Pancreas (tissue), 10 donors: ENCODE results near the gene CPN2. TPM values are rescaled to one million over a fixed set of nuclear protein-coding genes. Genes with fewer than 3 reads are reported as not detected.

ENCODE experiments used
- ATAC-seq, 4 donors: fragments of 200-7000 bp; cut with Tn5 transposase; one replicate each; pipeline versions ENCODE4 v1.8.0 to v1.9.1; 2020; ENCODE audit warnings: mild to moderate bottlenecking in 4 of 4, moderate library complexity in 4 of 4
- DNase-seq, 6 donors: peaks; one replicate each; pipeline ENCODE4 v3.0.0-alpha.2; 2020
- FAIRE-seq: peaks from 2 replicates; lab custom pipeline; 2012; peaks lifted over from hg19 to GRCh38; lab: Jason Lieb, UNC
- H3K27ac ChIP-seq, 4 donors: fragments of 200-600 bp; sonication (generic); 1 replicate in 3 of 4; 2 replicates in 1 of 4; pipeline versions ENCODE4 v1.5.0 to v1.8.0; 2020
- H3K27me3 ChIP-seq, 4 donors: fragments of 200-600 bp; one replicate each; pipeline ENCODE4 v1.8.0; 2021
- H3K36me3 ChIP-seq, 3 donors: fragments of 200-600 bp; sonication (generic) in 1 of 3; one replicate each; pipeline versions ENCODE4 v1.5.0 to v1.8.0; 2020 to 2021
- H3K4me1 ChIP-seq, 3 donors: fragments of 200-600 bp; one replicate each; pipeline ENCODE4 v1.8.0; 2021
- H3K4me3 ChIP-seq, 4 donors: fragments of 200-600 bp; sonication (generic) in 2 of 4; one replicate each; pipeline versions ENCODE4 v1.5.0 to v1.8.0; 2020 to 2021
- H3K9me3 ChIP-seq, 4 donors: fragments of 200-600 bp; one replicate each; pipeline ENCODE4 v1.8.0; 2021
- WGBS, 2 donors: extraction: QIAGEN DNeasy Blood & Tissue Kit; methylation state at CpG; one replicate each; pipeline ENCODE4 v1.1.7; 2013; 5-methylcytosine and 5-hydroxymethylcytosine counted together
- intact Hi-C, 3 donors: fragments of 100-400 bp; cut with DNase I; formaldehyde crosslinking; loops; one replicate each; pipeline versions ENCODE4 v1.11.1 to v1.14.2; 2022
- polyA plus RNA-seq, 2 donors: library from polyadenylated mRNA; stranded (reverse); fragments of 200-250 nt; gene quantifications; one replicate each; pipeline ENCODE4 v1.2.3, GENCODE V29; 2013
- total RNA-seq, 6 donors: library from RNA; stranded (reverse); fragmentation: NEBNext Ultra II Directional in 4 of 6; extraction: Animal tissue kit (Norgen Biotek cat#: 25700) in 4 of 6; gene quantifications; one replicate each; pipeline versions ENCODE4 v1.2.1 to v1.2.4, GENCODE V29; 2021 to 2023
- TF ChIP-seq, protein P1 (sequence below), 4 donors: fragments of 200-600 bp; sonication (generic) in 3 of 4; IDR thresholded peaks; one replicate each; pipeline versions ENCODE4 v1.5.0 to v1.8.0; 2021; ENCODE audit warnings: antibody characterized with exemption in 4 of 4
- donor health status: healthy with polysubstance abuse.
- donor health status: DM: no; HTN: no; CAD: no; lungs with moderate emphysema.
- donor health status: DM: no; HTN: no; CAD: no.
- donor health status: control.
- donor health status: control.
- donor health status: Bipolar disorder and iron deficiency.
- donor health status: DM: yes; HTN: yes; CAD: no.
- donor health status: DM: no; HTN: no; CAD: no.
- donor health status: DM: no; HTN: no; CAD: no.
- donor health status: DM: yes; HTN: yes; CAD: no.

Gene CPN2
- total and polyA plus RNA-seq, 8 donors, result 0.09 TPM; not detected in 7

DNA sequence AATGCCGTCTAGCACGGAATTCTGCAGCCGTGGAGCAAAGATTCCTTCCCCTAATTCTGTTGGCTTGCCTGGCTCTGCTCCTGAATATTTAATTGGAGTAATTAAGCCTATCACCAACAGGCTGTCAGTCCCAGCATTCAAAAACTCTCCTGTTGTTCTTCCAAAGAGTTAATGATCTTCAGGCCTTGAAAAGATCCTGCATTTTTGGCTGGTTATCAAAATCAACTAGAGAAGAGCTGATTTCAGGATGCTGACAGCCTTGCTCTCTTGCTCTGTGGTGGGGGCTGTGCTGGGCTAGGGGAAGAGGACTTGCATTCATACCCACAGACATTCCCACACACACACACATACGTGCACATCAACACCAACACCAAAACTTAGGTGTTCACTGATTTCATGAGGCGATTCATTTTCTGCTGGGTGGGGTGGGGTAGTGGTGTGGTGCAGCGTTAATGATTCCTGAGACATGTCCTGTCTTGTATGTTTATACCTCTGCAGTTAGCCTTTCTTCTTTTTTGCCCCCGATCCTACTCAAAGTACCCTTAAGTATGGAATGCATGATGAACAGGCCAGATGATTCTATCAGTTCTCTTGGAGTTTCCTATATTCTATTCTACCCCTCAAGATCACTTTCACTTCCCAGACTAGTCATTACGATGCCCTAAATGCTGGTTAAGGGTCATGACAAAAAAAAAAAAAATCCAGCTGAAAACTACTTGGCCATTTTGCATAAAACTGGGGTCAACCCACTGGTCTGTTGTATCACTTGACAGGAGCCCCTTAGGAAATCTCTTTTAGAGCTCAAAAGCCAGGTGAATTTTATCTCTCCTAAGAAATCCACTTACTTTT, 42.3 kb downstream of the CPN2 start:
- no peak overlapping the region for H3K4me3 ChIP-seq
- no peaks in the 10 kb centered on the region for H3K4me1 ChIP-seq
- intact Hi-C loops, result loop anchor here in 1 of 3 donors (10.0 kb wide), 1 partner anchor 144 kb away; no protein-coding TSS in a partner anchor
- ATAC-seq (no peak), FAIRE-seq (no peak), DNase-seq (peak in 1 of 6 donors; percentile 5)
- H3K9me3 ChIP-seq, result no peaks in the 10 kb centered on the region
- 69 to 72% methylated on average over 8 of the region's 8 CpGs for WGBS, 2 donors
- H3K27ac ChIP-seq, result peak overlapping the region in 2 of 4 donors; percentile 14 to 30
- no peaks in the 10 kb centered on the region for H3K27me3 ChIP-seq
- H3K36me3 ChIP-seq, result no peaks in the 10 kb centered on the region
- TF ChIP-seq, protein P1, sequence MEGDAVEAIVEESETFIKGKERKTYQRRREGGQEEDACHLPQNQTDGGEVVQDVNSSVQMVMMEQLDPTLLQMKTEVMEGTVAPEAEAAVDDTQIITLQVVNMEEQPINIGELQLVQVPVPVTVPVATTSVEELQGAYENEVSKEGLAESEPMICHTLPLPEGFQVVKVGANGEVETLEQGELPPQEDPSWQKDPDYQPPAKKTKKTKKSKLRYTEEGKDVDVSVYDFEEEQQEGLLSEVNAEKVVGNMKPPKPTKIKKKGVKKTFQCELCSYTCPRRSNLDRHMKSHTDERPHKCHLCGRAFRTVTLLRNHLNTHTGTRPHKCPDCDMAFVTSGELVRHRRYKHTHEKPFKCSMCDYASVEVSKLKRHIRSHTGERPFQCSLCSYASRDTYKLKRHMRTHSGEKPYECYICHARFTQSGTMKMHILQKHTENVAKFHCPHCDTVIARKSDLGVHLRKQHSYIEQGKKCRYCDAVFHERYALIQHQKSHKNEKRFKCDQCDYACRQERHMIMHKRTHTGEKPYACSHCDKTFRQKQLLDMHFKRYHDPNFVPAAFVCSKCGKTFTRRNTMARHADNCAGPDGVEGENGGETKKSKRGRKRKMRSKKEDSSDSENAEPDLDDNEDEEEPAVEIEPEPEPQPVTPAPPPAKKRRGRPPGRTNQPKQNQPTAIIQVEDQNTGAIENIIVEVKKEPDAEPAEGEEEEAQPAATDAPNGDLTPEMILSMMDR (IDR thresholded peaks at IDR 0.05), result no peak

DNA sequence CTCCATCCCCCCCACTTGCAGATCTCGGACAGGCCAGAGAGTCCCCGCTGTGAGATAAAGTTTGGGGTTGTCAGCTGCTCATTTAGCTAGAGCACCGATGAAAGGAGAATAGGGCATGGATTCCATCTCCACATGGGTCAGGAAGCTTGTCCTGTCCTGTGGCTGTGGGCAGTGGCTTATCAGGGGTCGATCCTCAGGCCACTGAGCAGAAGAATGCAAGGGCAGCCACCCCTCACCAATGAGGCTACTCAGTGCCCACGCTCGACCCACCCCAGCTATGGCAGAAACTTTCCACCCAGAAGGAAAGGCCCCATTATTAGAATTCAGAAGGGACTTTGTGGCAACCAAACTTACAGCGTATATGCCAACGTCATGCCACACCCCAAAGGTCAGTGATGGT, 43.3 kb downstream of the CPN2 start:
- WGBS, 2 donors, result 81 to 87% methylated on average over 8 of the region's 8 CpGs
- H3K36me3 ChIP-seq, result no peaks in the 10 kb centered on the region
- no peaks in the 10 kb centered on the region for H3K4me1 ChIP-seq
- H3K9me3 ChIP-seq, result no peaks in the 10 kb centered on the region
- H3K4me3 ChIP-seq, result no peak overlapping the region
- intact Hi-C loops, result loop anchor here in 1 of 3 donors (10.0 kb wide), 1 partner anchor 143 kb away; no protein-coding TSS in a partner anchor
- H3K27ac ChIP-seq, result peak overlapping the region in 2 of 4 donors; percentile 14 to 30
- TF ChIP-seq, protein P1 (IDR thresholded peaks at IDR 0.05), result no peak
- FAIRE-seq (no peak), ATAC-seq (no peak), DNase-seq (peak in 1 of 6 donors; percentile 11)
- no peaks in the 10 kb centered on the region for H3K27me3 ChIP-seq

DNA sequence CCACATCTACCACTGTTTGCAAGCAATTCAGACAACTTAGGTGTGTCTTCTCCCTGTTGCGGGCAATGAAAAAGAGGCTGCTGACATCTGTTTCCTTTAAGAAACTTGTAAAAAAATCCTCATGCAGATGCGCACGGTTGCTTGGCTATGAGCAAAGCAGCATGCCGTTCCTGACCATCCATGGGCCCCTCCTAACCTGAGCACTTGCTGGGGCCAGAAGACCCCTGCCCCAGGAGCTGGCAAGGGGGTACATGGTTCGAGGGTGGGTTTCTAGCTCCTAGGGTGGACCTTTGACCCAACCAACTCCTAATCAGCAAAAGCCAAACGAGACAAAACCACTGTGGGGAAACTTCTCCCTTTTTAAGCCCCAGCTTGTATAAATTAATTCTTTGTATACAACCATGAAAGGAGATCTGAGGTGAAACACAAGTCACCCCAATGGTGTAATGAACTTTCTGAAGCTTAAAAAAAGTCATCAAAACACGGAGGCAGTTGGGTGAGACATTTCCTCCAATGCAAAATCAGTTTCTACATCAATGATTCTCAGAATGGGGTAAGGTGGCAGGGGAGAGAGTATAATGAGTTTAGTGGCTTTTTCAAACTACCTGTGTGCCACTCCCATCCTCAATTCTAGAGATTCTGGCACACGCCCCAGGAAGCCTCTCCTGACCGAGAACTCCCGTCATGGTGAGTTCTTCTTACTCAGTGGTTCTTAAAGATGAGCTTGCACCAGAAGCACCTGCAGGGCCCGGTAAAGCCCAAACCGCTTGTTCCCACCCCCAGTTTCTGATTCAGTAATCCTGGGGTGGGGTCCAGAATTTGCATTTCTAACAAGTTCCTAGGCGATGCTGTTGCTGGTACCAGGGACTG, 44.1 kb downstream of the CPN2 start:
- TF ChIP-seq, protein P1 (IDR thresholded peaks at IDR 0.05), result no peak
- FAIRE-seq, result no peak
- no peak for ATAC-seq
- no peaks in the 10 kb centered on the region for H3K27me3 ChIP-seq
- WGBS, 2 donors, result 76 to 80% methylated on average over 13 of the region's 13 CpGs
- no peaks in the 10 kb centered on the region for H3K4me1 ChIP-seq
- H3K4me3 ChIP-seq, result no peak overlapping the region
- intact Hi-C loops, result loop anchor here in 1 of 3 donors (10.0 kb wide), 1 partner anchor 142 kb away; no protein-coding TSS in a partner anchor
- peak overlapping the region in 1 of 4 donors; percentile 30 for H3K27ac ChIP-seq
- peak in 1 of 6 donors; percentile 12 for DNase-seq
- H3K36me3 ChIP-seq, result no peaks in the 10 kb centered on the region
- H3K9me3 ChIP-seq, result no peaks in the 10 kb centered on the region

DNA sequence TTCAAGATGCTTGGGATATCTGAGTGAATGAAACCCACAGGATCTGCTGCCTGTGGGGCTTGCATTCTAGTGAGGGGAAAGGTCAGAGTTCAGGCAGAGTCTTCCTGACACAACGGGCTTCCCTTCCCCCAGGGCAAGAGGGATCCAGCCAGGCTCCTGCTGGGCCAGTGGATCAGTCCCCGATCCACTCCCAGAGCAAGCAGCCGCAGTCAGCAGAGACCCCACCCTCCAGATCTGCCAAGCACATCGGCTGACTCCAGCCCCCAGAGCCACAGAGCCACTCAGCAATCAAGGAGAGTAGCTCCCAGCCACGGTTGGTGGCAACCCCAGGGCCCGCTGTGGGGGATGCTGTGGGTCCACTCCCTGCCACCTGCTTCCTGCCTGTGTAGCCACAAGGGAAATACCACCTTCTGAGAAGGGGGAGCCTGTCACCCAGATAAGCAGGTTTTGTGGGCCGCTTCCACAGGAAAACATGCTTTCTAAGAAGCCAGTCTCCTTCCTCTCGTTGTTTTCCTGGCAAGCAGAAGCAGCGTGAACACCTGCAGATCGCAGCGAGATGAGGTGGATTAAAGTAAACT, 44.9 kb downstream of the CPN2 start:
- WGBS, 2 donors, result 73% methylated on average over 11 of the region's 11 CpGs
- Histone ChIP-seq H3K27ac (no peak overlapping the region), H3K27me3 (no peaks in the 10 kb centered on the region), H3K4me1 (no peaks in the 10 kb centered on the region), H3K4me3 (no peak overlapping the region), H3K36me3 (no peaks in the 10 kb centered on the region), H3K9me3 (no peaks in the 10 kb centered on the region)
- intact Hi-C loops, result loop anchor here in 1 of 3 donors (10.0 kb wide), 1 partner anchor 141 kb away; no protein-coding TSS in a partner anchor
- no peak for FAIRE-seq
- TF ChIP-seq, protein P1 (IDR thresholded peaks at IDR 0.05), result no peak
- no peak for ATAC-seq
- peak in 1 of 6 donors; percentile 38 for DNase-seq
